GM19438 (cell line): Measurements from ENCODE around the gene ATRIP.

ENCODE experiments used
- ATAC-seq: cut with Tn5 transposase; IDR thresholded peaks from one replicate; pipeline ENCODE4 v1.9.1; 2021; ENCODE audit warnings: low read depth; ENCODE audit not compliant: unreplicated experiment

ATRIP gene

GRCh38 chr3:48409291-48410201 lies 37.0 kb upstream of the ATRIP start:
- no peak for ATAC-seq

- no peak for ATAC-seq
Observed at GRCh38 chr3:48410205-48411040, 36.1 kb upstream of the ATRIP start.

GRCh38 chr3:48411041-48411588 lies 35.4 kb upstream of the ATRIP start:
- ATAC-seq, result no peak

DNA sequence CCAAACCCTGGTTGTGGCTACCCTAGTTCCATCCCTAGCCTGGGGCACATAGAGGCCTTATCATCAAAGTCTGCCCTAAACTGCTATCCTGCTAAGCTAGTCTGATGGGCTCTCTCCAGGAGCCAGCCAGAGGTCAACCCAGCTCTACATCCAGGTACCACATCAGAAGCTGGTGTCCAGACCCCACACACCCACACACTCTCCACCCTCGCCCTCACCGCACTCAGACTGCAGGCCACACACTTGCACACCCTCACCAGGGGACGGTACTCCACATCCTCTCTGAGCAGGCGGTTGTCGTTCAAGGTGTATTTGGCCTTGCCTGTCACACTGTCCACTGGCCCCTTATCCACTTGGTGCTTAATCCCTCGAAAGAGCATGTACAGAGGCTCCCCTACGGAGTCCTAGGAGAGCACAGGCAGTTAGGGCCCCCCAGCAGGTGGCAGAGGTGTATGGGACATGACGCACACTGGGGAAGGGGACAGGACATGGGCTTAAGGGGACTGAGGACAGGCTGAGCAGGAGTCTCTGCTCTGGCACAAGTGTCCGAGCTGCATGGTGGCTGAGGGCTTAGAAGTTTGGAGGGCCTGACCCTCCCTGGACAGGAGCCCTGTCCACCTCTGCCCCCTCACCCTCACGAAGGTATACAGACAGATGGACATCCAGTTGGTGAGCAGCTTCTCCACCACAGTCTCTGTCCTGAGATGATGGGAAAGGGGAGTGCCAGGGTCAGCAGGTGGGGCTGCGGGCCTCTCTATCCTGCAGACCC lies 34.7 kb upstream of the ATRIP start:
- ATAC-seq, result no peak

GRCh38 chr3:48412375-48413001 lies 34.0 kb upstream of the ATRIP start:
- no peak for ATAC-seq

DNA sequence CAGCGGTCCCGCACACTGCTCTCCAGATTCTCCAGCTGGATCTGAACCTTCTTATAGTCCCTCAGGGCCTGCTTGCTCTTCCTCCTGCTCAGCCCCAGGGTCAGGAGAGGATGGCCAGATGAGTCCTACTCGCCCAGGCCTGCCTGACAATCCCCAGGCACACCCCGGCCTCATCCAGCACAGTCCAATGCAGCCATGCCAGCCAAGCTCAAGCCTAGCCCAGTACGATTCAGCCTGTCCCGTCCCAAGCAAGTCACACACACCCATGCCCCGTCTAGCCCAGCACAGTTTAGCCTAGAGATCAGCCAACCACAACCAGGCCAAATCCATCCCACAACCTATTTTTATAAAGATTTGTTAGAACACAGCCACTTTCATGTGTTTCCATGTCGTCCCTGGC lies 33.5 kb upstream of the ATRIP start:
- no peak for ATAC-seq

DNA sequence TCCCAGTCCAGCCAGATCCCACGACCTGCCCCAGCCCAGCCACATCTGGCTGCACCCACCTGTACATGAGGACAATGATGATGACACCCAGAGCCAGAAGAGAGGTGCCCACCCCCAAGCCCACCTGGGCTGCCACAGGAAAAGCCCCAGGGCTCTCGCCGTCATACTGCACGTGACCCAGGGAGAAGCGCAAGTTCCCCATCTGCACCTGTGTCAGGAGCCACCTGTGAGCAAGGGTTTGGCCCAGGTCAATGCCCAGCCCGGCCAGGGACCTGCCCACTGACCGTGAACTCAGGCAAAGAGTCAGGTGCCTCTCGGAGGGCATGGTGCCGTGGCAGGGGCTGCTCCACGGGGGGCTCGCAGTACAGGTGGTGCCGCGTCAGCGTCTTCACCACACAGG lies 32.9 kb upstream of the ATRIP start:
- ATAC-seq, result no peak

- ATAC-seq, result no peak
Observed at GRCh38 chr3:48414376-48415250, 31.9 kb upstream of the ATRIP start.

GRCh38 chr3:48415251-48415953 lies 31.1 kb upstream of the ATRIP start:
- ATAC-seq, result no peak

DNA sequence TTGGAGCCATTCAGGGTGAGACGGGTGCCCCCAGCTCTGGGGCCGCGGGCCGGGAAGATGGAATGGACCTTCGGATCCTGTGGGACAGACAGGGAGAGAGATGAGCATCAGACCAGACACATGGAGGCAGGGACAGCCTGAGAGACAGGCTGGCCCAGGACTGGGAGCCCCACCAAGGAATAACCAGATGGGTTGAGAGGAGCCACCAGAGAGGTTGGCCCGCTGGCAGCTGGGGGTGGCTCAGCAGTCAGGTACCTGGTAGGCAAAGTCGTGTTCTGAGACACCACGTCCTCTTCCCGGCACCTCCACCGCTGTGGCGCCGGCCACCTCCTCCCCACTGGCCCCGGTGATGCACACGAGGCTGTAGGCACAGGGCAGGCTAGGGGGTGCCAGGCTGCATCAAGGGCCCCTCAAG lies 30.4 kb upstream of the ATRIP start:
- ATAC-seq, result no peak

DNA sequence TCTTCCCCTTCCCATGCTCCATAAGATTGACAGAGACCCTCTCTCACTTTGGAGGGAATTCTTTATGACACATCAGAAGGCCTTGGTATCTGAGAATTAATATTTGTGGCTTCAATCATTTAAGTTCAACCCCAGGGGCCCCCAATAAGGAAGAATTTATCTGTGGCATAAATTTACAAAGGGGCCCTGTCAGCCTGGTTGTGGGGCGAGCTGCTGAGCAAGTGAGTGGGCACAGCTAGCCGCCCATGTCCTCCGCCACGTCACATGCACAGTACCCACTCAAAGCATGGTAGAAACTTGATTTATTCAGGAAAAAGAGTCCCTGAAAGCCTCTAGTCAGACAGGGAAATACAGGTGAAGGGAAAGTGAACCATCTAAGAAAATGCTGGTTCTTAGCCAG lies 30.0 kb upstream of the ATRIP start:
- no peak for ATAC-seq

- no peak for ATAC-seq
Observed at GRCh38 chr3:48417529-48418108, 28.9 kb upstream of the ATRIP start.

DNA sequence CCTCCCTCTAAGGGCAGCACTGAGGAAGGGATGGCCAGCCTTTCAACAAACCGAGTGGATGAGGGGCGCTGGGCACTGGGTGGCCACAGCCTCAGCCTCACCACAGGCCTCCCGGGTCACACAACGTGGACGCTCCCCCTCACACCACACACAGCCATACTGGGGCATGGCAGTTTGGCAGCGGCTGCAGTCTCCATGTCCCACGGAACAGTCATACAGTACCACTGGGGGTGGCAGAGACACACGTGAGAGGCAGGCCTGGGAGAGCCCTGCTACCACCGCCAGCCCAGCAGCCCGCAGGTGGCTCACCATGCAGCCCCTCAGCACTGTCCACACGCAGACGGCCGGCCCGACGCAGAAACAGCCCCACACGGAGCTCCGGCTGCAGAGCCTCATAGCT lies 28.4 kb upstream of the ATRIP start:
- no peak for ATAC-seq

DNA sequence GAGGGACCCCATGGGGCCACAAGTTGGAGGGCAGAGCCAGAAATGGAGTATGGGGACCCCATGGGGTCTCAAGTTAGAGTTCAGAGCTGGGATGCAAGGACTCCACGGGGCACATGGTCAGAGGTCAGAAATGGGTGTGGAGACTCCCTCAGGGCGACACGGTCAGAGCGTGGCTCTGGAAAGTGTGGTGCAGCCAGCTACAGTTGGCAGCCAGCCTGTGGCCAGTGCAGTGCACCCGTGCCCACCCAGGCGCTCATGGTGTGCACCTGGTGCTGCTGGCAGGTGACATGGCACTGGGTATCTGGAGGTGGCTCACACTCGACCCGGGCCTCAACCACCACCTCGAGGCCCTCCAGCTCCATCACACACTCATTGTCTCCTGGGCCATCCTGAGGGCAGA lies 27.9 kb upstream of the ATRIP start:
- no peak for ATAC-seq

GRCh38 chr3:48419149-48419548 lies 27.4 kb upstream of the ATRIP start:
- no peak for ATAC-seq

DNA sequence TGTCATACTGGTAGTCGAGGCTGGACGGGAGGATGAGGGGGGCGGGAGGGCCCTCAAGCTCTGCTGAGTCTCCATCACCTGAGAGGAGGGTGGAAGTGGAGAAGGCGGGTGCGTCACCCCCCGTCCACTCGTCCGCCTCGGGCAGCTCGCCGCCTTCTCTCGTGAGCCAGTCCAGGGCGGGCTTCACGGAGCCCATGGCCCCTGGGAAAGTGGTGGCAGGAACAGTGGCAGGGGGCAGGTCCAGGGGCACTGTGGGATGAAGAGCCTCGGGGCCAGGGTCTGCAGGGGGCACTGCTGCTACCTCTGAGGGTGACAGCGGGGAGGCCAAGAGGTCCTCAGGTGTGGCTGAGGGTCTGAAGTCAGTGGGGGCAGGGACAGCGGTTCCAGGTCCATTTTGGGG lies 26.9 kb upstream of the ATRIP start:
- no peak for ATAC-seq

DNA sequence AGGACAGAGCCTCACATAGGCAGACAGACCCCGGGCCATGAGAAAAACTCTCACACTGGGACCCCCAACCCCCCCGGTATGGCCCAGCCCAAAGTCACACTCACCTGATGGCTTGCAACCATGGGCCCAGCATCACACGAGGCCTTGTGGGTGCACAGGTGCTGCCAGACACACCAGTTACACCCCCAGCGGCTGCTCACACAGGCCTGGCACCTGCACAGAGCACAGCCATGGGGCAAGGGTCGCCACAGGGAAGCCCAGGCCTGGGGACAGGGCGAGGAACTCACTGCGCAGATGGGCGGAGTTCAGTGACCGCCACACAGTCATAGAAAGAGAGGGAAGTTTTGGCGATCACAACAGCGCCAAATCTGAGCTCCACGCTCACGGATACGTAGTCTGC lies 26.0 kb upstream of the ATRIP start:
- ATAC-seq, result no peak

GRCh38 chr3:48422272-48422671 lies 24.3 kb upstream of the ATRIP start:
- no peak for ATAC-seq
